Transverse colon (tissue), 4 donors: ENCODE data around the gene PRKCB. TPM values are rescaled to one million over a fixed set of nuclear protein-coding genes. Genes with fewer than 3 reads are reported as not detected.
"Not testable (repeated sequence)": the region's sequence is repeated elsewhere in the genome, so short reads cannot be mapped to it uniquely, and the experiment has no call there.

ENCODE experiments used
- DNase-seq: peaks from one replicate; pipeline ENCODE4 v3.0.0-alpha.2; 2019
- H3K27ac ChIP-seq, 4 donors: fragments of 200-600 bp; sonication (generic); 2 replicates each; pipeline ENCODE4 v1.5.1; 2016 to 2018; ENCODE audit warnings: inconsistent platforms in 4 of 4
- H3K27me3 ChIP-seq: fragments of 200-600 bp; sonication (generic); 2 replicates; pipeline ENCODE4 v1.5.1; 2017; ENCODE audit warnings: inconsistent platforms
- H3K36me3 ChIP-seq, 4 donors: fragments of 200-600 bp; sonication (generic); 2 replicates each; pipeline ENCODE4 v1.5.1; 2017 to 2019; ENCODE audit warnings: inconsistent platforms in 4 of 4
- H3K4me1 ChIP-seq, 4 donors: fragments of 200-600 bp; sonication (generic); 2 replicates each; pipeline ENCODE4 v1.5.1; 2017 to 2020; ENCODE audit warnings: inconsistent platforms in 4 of 4
- H3K4me3 ChIP-seq, 4 donors: fragments of 200-600 bp; sonication (generic); 1 replicate in 1 of 4; 2 replicates in 3 of 4; pipeline versions ENCODE4 v1.5.1 to v1.6.1; 2017 to 2019; ENCODE audit warnings: inconsistent platforms in 4 of 4
- H3K9me3 ChIP-seq, 2 donors: fragments of 200-600 bp; sonication (generic); 2 replicates each; pipeline ENCODE4 v1.5.1; 2017 to 2019; ENCODE audit warnings: inconsistent platforms in 2 of 2
- CTCF ChIP-seq, 5 experiments: fragments of 200-600 bp in 3 of 5; fragments of 450-650 bp in 2 of 5; sonication (generic) in 3 of 5; IDR thresholded peaks; 1 replicate in 2 of 5; 2 replicates in 3 of 5; pipeline ENCODE4 v1.5.1; 2016 to 2017; ENCODE audit warnings: antibody characterized with exemption in 5 of 5, inconsistent platforms in 3 of 5, mild to moderate bottlenecking in 2 of 5, moderate library complexity in 1 of 5
- EP300 ChIP-seq: sonication (generic); formaldehyde crosslinking; IDR thresholded peaks from one replicate; pipeline ENCODE4 v1.6.1; 2017; ENCODE audit warnings: antibody characterized with exemption, low read depth
- POLR2A ChIP-seq: fragments of 450-650 bp; IDR thresholded peaks from one replicate; pipeline ENCODE4 v1.6.1; 2016; ENCODE audit warnings: antibody characterized with exemption, mild to moderate bottlenecking, moderate library complexity
- POLR2AphosphoS5 ChIP-seq, 3 donors: sonication (generic); formaldehyde crosslinking; IDR thresholded peaks; one replicate each; pipeline ENCODE4 v1.6.1; 2016; ENCODE audit warnings: antibody characterized with exemption in 3 of 3
- WGBS, 2 donors: methylation state at CpG; one replicate each; pipeline ENCODE4 v1.1.5; 2018; ENCODE audit warnings: low coverage in 1 of 2; 5-methylcytosine and 5-hydroxymethylcytosine counted together
- in situ Hi-C, 4 donors: fragments of 200-750 bp; cut with MboI; loops; one replicate each; pipeline versions ENCODE4 v1.15.0 to v1.15.1; 2017; ENCODE audit warnings: low sequenced_read_pairs in 3 of 4, low pct_ligation_motif_present in 1 of 4, low pct_unique_long_range_greater_than_20kb in 1 of 4
- intact Hi-C: fragments of 100-400 bp; cut with DNase I; formaldehyde crosslinking; loops from one replicate; pipeline ENCODE4 v1.15.1; 2023; ENCODE audit warnings: low total_unique reads
- total RNA-seq, 4 donors: library from RNA; depleted of rRNA; stranded (reverse); fragments of >200 nt; gene quantifications; one replicate each; pipeline ENCODE4 v1.1.0, GENCODE V29; 2016

PRKCB gene
- total RNA-seq, 4 donors from 2014 or later = 9.0 to 28.3 (median 15.2) TPM

DNA sequence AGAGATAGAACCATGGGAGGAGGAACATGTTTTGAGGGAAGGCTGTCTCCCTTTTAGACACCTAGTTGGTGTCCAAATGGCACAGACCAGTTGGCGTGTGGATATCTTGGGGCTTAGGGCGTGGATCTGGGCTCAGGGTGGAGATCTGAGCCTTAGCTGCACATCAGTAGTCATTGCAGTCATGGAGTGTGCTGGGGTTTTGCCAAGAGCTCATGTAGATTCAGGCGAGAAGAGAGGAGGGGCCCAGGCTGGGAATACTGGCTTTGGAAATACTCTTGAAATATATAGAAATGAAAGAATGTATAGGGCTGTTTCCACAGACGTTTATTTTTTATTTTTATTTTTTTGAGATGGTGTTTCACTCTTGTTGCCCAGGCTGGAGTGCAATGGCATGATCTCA lies 92.0 kb downstream of the PRKCB start:
- intact Hi-C loops (no loop called here), in situ Hi-C loops (loop anchor here in 1 of 4 donors (25.0 kb wide), 1 partner anchor 110 kb away; no protein-coding TSS in a partner anchor)
- TF ChIP-seq CTCF (IDR thresholded peaks at IDR 0.05) (no peak), POLR2A (no peak), EP300 (no peak), POLR2AphosphoS5 (IDR thresholded peaks at IDR 0.05) (no peak)
- H3K4me1 ChIP-seq = no peaks in the 10 kb centered on the region
- no peak for DNase-seq
- no peaks in the 10 kb centered on the region for H3K36me3 ChIP-seq
- no peak overlapping the region for H3K27ac ChIP-seq
- H3K4me3 ChIP-seq = no peak overlapping the region
- H3K27me3 ChIP-seq = no peaks in the 10 kb centered on the region
- WGBS, 2 donors = 31 to 47% methylated on average over 3 to 4 of the region's 4 CpGs
- no peaks in the 10 kb centered on the region for H3K9me3 ChIP-seq

- H3K4me3 ChIP-seq = no peak overlapping the region
- H3K9me3 ChIP-seq = no peaks in the 10 kb centered on the region
- intact Hi-C loops (no loop called here), in situ Hi-C loops (loop anchor here in 1 of 4 donors (25.0 kb wide), 1 partner anchor 108 kb away; no protein-coding TSS in a partner anchor)
- H3K27me3 ChIP-seq = no peaks in the 10 kb centered on the region
- no peak overlapping the region for H3K27ac ChIP-seq
- no peaks in the 10 kb centered on the region for H3K4me1 ChIP-seq
- 89 to 95% methylated on average over 3 to 4 of the region's 4 CpGs for WGBS, 2 donors
- no peak for TF ChIP-seq POLR2A
- no peak for TF ChIP-seq EP300
- no peak for DNase-seq
- no peaks in the 10 kb centered on the region for H3K36me3 ChIP-seq
These were observed 93.5 kb downstream of the PRKCB start for GRCh38 chr16:23929237-23929636.

DNA sequence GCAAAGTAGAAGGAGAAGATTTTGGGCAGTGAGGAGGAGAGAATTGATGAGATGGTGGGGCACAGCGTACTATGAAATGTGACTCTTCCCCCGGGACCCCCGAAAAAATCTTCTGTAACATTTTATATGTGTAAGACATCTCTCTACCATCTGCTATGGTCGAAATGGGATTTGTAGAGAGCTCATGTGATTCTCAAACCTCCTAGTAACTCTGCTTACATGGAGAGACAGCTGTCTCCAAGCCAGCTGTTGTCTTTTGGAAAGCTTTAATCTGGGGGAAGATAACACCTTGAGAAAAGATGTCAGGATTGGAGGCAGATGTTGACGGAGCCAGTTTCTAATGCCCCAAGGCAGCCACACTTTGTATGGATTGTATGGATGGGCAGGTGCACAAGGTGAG lies 94.1 kb downstream of the PRKCB start:
- no peaks in the 10 kb centered on the region for H3K36me3 ChIP-seq
- no peak overlapping the region for H3K27ac ChIP-seq
- in situ Hi-C loops = loop anchor here in 1 of 4 donors (25.0 kb wide), 1 partner anchor 107 kb away; no protein-coding TSS in a partner anchor
- no peaks in the 10 kb centered on the region for H3K9me3 ChIP-seq
- DNase-seq = no peak
- no peaks in the 10 kb centered on the region for H3K4me1 ChIP-seq
- no peak for TF ChIP-seq POLR2A
- no peak for TF ChIP-seq POLR2AphosphoS5 (IDR thresholded peaks at IDR 0.05)
- H3K4me3 ChIP-seq = no peak overlapping the region
- WGBS, 2 donors = 86 to 88% methylated on average over 4 to 5 of the region's 5 CpGs
- intact Hi-C loops = no loop called here
- H3K27me3 ChIP-seq = no peaks in the 10 kb centered on the region

DNA sequence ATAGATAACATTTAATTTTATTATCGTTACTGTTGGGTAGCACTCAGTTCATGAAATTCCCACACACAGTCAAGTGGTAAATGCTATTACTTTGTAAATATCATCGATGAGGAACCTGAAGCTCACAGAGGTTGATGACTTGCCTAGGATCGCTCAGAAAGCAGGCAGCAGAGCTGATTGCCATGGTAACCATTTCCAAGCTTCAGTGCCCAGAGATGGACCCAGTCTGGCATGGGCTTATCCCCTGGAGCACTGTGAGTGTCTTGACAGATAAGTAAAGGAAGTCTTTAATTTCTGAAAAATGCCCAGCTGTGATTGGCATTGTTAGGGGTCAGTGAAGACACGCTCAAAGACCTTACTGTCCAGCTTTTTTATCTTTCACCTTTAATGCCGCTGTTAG lies 95.0 kb downstream of the PRKCB start:
- no peak overlapping the region for H3K27ac ChIP-seq
- TF ChIP-seq EP300 = no peak
- TF ChIP-seq POLR2A = no peak
- no peak for TF ChIP-seq POLR2AphosphoS5 (IDR thresholded peaks at IDR 0.05)
- no peak for TF ChIP-seq CTCF (IDR thresholded peaks at IDR 0.05)
- H3K4me3 ChIP-seq = no peak overlapping the region
- intact Hi-C loops (no loop called here), in situ Hi-C loops (loop anchor here in 1 of 4 donors (25.0 kb wide), 1 partner anchor 107 kb away; no protein-coding TSS in a partner anchor)
- H3K27me3 ChIP-seq = no peaks in the 10 kb centered on the region
- H3K9me3 ChIP-seq = no peaks in the 10 kb centered on the region
- no peaks in the 10 kb centered on the region for H3K36me3 ChIP-seq
- H3K4me1 ChIP-seq = no peaks in the 10 kb centered on the region
- no peak for DNase-seq
- 83 to 91% methylated on average over 4 to 5 of the region's 5 CpGs for WGBS, 2 donors

- no peak overlapping the region for H3K27ac ChIP-seq
- H3K4me1 ChIP-seq = no peaks in the 10 kb centered on the region
- no peaks in the 10 kb centered on the region for H3K27me3 ChIP-seq
- H3K9me3 ChIP-seq = no peaks in the 10 kb centered on the region
- no peak overlapping the region for H3K4me3 ChIP-seq
- TF ChIP-seq POLR2A (no peak), EP300 (no peak), CTCF (IDR thresholded peaks at IDR 0.05) (no peak), POLR2AphosphoS5 (IDR thresholded peaks at IDR 0.05) (no peak)
- no peak for DNase-seq
- in situ Hi-C loops = loop anchor here in 1 of 4 donors (25.0 kb wide), 1 partner anchor 106 kb away; no protein-coding TSS in a partner anchor
- H3K36me3 ChIP-seq = no peaks in the 10 kb centered on the region
- intact Hi-C loops = no loop called here
- WGBS, 2 donors = 90% methylated on average over 2 of the region's 2 CpGs; no CpG with 5 or more reads in 1 of the 2 donors
These were observed 95.4 kb downstream of the PRKCB start for GRCh38 chr16:23931199-23931598.

DNA sequence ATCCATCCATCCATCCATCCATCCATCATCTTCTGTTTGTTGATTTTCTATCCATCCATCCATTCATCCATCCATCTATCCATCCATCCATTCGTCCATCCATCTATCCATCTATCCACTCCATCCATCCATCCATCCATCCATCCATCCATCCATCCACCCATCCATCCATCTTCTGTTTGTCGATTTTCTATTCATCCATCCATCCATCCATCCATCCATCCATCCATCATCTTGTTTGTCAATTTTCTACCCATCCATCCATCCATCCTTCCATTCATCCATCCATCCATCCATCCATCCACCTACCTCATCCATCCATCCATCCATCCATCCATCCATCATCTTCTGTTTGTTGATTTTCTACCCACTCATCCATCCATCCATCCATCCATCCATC lies 97.9 kb downstream of the PRKCB start:
- H3K4me3 ChIP-seq, H3K36me3 ChIP-seq, H3K27me3 ChIP-seq, H3K27ac ChIP-seq, H3K9me3 ChIP-seq, H3K4me1 ChIP-seq, DNase-seq, intact Hi-C loops: not testable (repeated sequence)
- 81 to 87% methylated on average over 2 of the region's 2 CpGs for WGBS, 2 donors
- in situ Hi-C loops = loop anchor here in 1 of 4 donors (25.0 kb wide), 1 partner anchor 104 kb away; no protein-coding TSS in a partner anchor
